Measurements from ENCODE around the gene FARS2.

Gene FARS2

GRCh38 chr6:5490501-5491069 lies 229.3 kb downstream of the FARS2 start:
- DNase-seq, result no peak
- intact Hi-C loops (cut with DNase I), result no loop called here

- intact Hi-C loops (cut with DNase I), result no loop called here
- no peak for DNase-seq
Measured at GRCh38 chr6:5492356-5492755, 231.0 kb downstream of the FARS2 start.

- no peak for DNase-seq
- intact Hi-C loops (cut with DNase I), result no loop called here
Measured at GRCh38 chr6:5493806-5494205, 232.5 kb downstream of the FARS2 start.

- DNase-seq, result no peak
- intact Hi-C loops (cut with DNase I), result no loop called here
Measured at GRCh38 chr6:5497896-5498578, 236.7 kb downstream of the FARS2 start.

- DNase-seq, result no peak
- intact Hi-C loops (cut with DNase I), result no loop called here
Measured at GRCh38 chr6:5498579-5498899, 237.2 kb downstream of the FARS2 start.

GRCh38 chr6:5499644-5500306 lies 238.5 kb downstream of the FARS2 start:
- intact Hi-C loops (cut with DNase I), result no loop called here
- DNase-seq, result no peak

GRCh38 chr6:5501837-5502236 lies 240.5 kb downstream of the FARS2 start:
- no peak for DNase-seq
- intact Hi-C loops (cut with DNase I), result no loop called here

GRCh38 chr6:5504078-5504477 lies 242.8 kb downstream of the FARS2 start:
- intact Hi-C loops (cut with DNase I), result no loop called here
- no peak for DNase-seq

- DNase-seq, result no peak
- intact Hi-C loops (cut with DNase I), result no loop called here
Measured at GRCh38 chr6:5506149-5506548, 244.8 kb downstream of the FARS2 start.

- intact Hi-C loops (cut with DNase I), result no loop called here
- no peak for DNase-seq
Measured at GRCh38 chr6:5506597-5506996, 245.3 kb downstream of the FARS2 start.

GRCh38 chr6:5507131-5507681 lies 245.9 kb downstream of the FARS2 start:
- intact Hi-C loops (cut with DNase I), result no loop called here
- no peak for DNase-seq

- intact Hi-C loops (cut with DNase I), result no loop called here
- DNase-seq, result no peak
Measured at GRCh38 chr6:5509106-5509505, 247.8 kb downstream of the FARS2 start.

- peak in 2 of 10 donors; percentile 70 to 74 for DNase-seq
- intact Hi-C loops (cut with DNase I), result no loop called here
Measured at GRCh38 chr6:5510331-5511133, 249.2 kb downstream of the FARS2 start.

- intact Hi-C loops (cut with DNase I), result no loop called here
- DNase-seq, result peak in 1 of 10 donors; percentile 18
Measured at GRCh38 chr6:5511954-5512353, 250.6 kb downstream of the FARS2 start.

- intact Hi-C loops (cut with DNase I), result no loop called here
- DNase-seq, result no peak
Measured at GRCh38 chr6:5512422-5512821, 251.1 kb downstream of the FARS2 start.

- DNase-seq, result peak in 1 of 10 donors; percentile 24
- intact Hi-C loops (cut with DNase I), result no loop called here
Measured at GRCh38 chr6:5513408-5513807, 252.1 kb downstream of the FARS2 start.

- intact Hi-C loops (cut with DNase I), result no loop called here
- no peak for DNase-seq
Measured at GRCh38 chr6:5514353-5514752, 253.0 kb downstream of the FARS2 start.

- intact Hi-C loops (cut with DNase I), result no loop called here
- no peak for DNase-seq
Measured at GRCh38 chr6:5515200-5515599, 253.9 kb downstream of the FARS2 start.

GRCh38 chr6:5516036-5516435 lies 254.7 kb downstream of the FARS2 start:
- DNase-seq, result peak in 1 of 10 donors; percentile 12
- intact Hi-C loops (cut with DNase I), result no loop called here

- intact Hi-C loops (cut with DNase I), result no loop called here
- DNase-seq, result peak in 1 of 10 donors; percentile 14
Measured at GRCh38 chr6:5517796-5518195, 256.5 kb downstream of the FARS2 start.

GRCh38 chr6:5518936-5519491 lies 257.7 kb downstream of the FARS2 start:
- no peak for DNase-seq
- intact Hi-C loops (cut with DNase I), result no loop called here
